GM21360 (cell line): ENCODE data around the gene RHCE.
"Not testable (repeated sequence)": the region's sequence is repeated elsewhere in the genome, so short reads cannot be mapped to it uniquely, and the experiment has no call there.

Source experiments
- ATAC-seq: cut with Tn5 transposase; IDR thresholded peaks from one replicate; pipeline ENCODE4 v1.9.1; 2021; ENCODE audit warnings: mild to moderate bottlenecking, moderate library complexity; ENCODE audit not compliant: unreplicated experiment

RHCE gene

GRCh38 chr1:25433389-25434186, 13.0 kb upstream of the RHCE start:
- no peak for ATAC-seq

GRCh38 chr1:25432749-25433388, 12.2 kb upstream of the RHCE start:
- ATAC-seq, result no peak

DNA sequence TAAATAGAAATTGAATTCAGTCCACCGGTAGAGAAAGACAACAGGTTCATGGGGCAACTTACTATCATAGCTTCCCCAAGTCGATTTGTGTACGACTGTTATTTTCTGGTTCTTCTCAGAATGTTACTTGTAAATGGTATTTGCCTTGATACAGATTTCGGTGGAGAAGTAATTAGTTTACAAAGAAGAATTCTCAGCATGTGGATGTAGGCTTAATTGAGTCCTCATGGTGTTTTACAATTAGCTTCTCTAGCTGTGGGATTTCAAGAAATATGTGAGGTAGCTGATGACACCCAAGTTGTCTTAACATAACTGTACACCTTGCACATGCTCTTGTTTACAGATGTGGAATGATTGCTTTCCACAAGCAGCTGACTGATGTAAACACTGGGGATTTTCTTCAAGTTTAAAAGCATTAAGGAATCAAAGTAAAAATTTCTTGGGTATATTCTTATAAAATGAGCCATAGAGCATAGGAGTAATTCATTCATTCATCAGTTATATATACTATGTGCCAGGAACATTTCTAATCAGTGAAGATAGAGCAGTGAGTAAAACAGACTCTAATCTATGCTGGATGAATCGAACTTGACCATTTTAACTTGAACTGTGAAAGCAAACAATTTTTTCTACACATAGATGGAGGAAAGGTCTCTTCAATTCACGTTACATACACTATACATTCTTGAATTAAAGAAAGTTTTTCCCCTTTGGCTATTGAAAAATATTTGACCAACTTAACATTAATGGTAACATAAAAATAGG, 11.5 kb upstream of the RHCE start:
- ATAC-seq, result no peak

- ATAC-seq, result peak; percentile 10
These were observed 10.6 kb upstream of the RHCE start for GRCh38 chr1:25430967-25431881.

GRCh38 chr1:25430073-25430966, 9.7 kb upstream of the RHCE start, which contains the start of gene MACO1:
Gene MACO1 (plus strand): TSS chr1:25430897. CDS start chr1:25431099, 202 bp downstream.
- ATAC-seq, result peak; percentile 82

- no peak for ATAC-seq
These were observed 8.0 kb upstream of the RHCE start for GRCh38 chr1:25428475-25429166.

- ATAC-seq, result no peak
These were observed 7.1 kb upstream of the RHCE start for GRCh38 chr1:25427696-25428095.

DNA sequence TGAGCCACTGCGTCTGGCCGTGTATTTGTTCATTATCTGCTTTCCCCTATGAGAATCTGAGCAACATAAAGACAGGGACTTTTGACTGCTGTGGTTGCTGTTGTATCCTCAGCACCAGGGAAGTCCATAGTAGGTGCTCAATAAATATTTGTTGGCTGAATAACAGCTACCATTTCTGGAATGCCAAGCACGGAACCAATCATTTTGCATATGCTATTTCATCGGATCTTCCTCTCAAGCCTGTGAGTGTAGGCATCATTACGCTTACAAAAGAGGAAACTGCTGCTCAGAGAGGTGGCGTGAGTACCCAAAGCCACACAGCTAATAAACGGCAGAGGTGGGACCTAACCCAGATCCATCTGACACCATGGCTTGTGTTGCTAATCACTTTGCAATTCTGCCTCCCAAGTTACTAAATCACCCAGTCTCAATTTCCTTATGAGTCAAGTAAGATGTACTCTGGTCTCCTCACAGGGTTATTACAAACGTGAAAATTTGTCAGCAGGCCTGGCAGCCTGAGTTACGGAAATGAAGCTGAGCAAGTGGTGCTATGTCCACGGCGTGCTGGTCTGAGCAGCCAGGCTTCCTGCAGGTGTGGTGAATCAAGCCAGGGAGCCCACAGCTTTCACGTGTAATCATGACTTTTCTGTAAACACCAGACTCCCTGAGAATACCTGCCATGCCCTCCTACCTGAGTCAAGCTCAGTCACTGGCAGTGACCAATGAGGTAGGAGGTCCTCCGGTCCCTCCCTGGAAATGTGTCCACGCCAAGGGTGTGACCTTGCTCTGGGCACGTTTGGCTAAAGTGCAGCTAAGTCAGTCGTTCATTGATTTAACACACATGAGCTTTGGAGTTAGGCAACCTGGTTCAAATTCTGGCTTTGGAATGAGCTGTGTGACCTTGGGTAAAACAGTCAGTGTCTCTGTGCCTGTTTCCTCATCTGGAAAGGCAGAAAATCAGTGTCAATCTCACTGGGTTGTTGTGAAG, 4.8 kb upstream of the RHCE start:
- ATAC-seq, result no peak

- not testable (repeated sequence) for ATAC-seq
These were observed 2.6 kb upstream of the RHCE start for GRCh38 chr1:25423206-25423605.

DNA sequence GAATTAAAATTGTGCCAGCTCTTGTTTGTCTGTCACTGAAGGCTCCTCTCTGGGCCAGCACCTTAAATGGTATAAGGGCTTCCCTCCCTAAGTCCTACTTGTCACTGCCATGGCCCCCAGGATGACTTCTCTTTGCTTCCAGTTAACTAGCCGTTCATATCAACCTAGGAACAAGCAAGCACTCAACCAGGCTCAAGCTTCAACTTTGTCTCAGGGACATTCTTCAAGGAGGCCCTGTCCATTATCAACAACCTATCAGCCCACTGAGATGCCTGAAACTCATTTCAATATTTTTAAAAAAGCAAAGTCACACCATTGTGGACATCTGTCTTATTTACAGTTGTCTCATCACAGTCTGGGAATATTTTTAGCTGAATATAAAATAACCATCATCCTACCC, 1.3 kb downstream of the RHCE start:
- not testable (repeated sequence) for ATAC-seq

DNA sequence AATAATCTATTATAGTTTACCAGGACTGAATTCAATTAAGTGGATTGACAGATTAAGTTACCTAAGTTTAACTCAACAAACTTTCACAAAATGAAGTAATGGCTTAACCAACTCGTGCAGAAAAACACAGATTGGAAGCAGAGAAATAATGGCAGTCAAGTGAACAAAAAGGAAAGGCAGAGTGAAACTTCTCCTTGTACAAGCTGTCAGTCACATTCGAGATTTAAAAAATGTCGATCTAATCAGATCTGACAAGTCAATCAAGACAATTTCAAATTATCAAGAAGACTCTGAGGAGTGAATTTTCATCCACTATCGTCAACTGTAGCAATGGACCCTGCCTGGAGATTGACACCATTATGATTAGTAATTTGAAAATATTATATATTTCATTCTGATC, 3.3 kb downstream of the RHCE start:
- ATAC-seq, result not testable (repeated sequence)

DNA sequence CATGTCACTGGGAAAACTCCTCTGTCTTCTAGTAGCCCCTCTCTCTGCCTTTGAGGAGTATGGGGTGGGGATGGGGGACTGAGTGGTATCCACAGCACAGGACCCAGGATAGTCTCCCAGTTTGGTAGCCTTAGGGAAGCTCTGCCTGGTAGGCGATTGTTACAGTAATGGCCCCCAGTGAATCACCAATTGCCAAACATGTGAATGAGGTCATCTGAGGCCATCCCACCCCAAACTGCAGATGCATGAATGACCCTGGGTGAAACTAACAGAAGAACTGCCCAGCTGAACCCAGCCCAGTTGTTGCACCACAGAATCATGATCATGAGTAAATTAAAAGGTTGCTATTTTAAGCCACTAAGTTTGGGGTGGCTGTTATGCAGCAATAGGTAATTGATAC, 6.0 kb downstream of the RHCE start:
- ATAC-seq, result not testable (repeated sequence)

DNA sequence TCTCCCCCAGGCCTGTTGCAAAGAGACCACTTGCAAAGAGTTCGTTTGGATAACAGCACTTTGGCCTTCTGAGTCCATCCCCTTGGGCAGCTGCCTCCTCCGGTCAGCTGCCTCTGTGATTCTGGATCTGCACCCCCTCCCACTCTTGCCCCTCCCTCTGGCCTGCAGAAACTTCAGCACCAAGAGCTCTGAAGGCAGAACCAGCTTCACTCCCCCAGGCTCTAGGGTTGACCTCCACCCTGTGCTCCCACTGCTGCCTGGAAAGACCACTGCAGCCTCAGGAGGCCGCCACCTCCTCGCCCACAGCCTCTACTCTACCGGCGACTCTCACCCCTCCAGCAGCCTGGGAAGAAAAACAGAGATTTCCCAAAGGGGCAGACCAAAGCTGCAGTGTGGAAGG, 6.5 kb downstream of the RHCE start:
- not testable (repeated sequence) for ATAC-seq

GRCh38 chr1:25412872-25413623, 7.6 kb downstream of the RHCE start:
- ATAC-seq, result not testable (repeated sequence)

DNA sequence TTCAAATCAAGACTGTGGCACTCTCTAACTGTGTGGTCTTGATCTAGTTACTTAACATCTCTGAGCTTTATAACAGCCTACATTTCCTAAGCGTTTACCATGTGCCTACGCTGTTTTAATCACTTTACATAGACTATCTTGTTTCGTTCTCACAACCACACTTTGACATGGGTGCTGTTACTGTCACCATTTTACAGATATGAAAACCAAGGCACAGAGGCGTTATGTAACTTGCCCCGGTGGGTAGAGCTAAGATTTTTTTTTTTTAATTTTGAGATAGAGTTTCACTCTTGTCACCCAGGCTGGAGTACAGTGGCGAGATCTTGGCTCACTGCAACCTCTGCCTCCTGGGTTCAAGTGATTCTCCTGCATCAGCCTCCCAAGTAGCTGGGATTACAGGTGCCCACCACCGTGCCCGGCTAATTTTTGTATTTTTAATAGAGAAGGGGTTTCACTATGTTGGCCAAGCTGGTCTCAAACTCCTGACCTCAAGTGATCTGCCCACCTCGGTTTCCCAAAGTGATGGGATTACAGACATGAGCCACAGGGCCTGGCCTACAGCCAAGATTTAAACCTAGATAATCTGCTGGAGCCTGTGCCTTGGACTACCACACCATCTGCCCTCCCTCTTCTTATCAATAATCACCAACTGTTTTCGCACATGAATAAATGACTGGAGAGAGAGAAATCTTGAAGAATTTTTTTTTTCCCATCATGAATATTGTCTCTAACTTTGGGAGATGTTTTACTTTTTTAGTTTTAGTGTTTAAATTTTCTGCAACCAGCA, 10.8 kb downstream of the RHCE start:
- not testable (repeated sequence) for ATAC-seq

DNA sequence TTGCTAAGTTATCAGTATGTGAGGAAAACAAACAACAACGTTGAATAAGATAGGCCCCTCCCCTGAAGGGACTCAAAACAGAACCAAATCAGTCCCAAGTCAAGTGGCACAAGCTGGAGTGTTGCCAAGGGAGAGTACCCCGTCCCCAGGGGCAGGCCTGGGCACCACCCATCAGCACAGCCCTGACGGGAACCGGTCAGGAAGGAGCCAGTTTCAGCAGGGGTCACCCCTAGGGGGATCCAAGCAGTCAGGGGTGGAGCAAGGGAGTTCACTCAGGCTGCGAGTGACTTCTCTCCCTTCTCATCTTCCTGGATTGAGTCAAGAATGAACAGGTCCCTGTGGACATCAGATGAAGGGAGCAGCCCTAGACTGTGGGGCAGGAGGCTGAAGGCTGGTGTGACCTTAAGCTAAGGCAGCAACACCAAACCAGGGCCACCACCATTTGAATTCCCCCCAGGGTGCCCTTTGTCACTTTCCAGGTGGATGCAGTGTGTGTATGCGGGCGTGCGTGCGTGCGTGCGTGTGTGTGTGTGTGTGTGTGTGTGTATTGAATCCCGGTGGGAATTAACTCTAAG, 14.8 kb downstream of the RHCE start:
- ATAC-seq, result not testable (repeated sequence)
